Epithelial cell of esophagus (primary cell): ENCODE results near the gene MSRB3.
A peak's percentile ranks its signal among the peaks of the same experiment; 100 is the strongest.

Experiments
- DNase-seq: peaks from one replicate; pipeline ENCODE4 v3.0.0; 2010; ENCODE audit warnings: low read depth
- H3K4me3 ChIP-seq: 2 replicates; pipeline ENCODE4 v1.5.1; 2011; ENCODE audit warnings: mild to moderate bottlenecking, low read length, control low read depth
- CTCF ChIP-seq: IDR thresholded peaks from 2 replicates; pipeline ENCODE4 v1.5.1; 2011; ENCODE audit warnings: low read depth, mild to moderate bottlenecking, low read length, control low read depth, inconsistent platforms; ENCODE audit not compliant: insufficient read depth; ENCODE audit errors: missing control alignments

Gene MSRB3

GRCh38 chr12:65459545-65459944 lies 181.1 kb downstream of the MSRB3 start:
- no peak for DNase-seq
- no peak for TF ChIP-seq CTCF

GRCh38 chr12:65460063-65460462 lies 181.6 kb downstream of the MSRB3 start:
- no peak overlapping the region for H3K4me3 ChIP-seq
- TF ChIP-seq CTCF, result no peak
- DNase-seq, result no peak

More at GRCh38 chr12:65459545-65459944, 181.1 kb downstream of the MSRB3 start:
- no peak overlapping the region for H3K4me3 ChIP-seq

- no peak overlapping the region for H3K4me3 ChIP-seq
- no peak for TF ChIP-seq CTCF
- no peak for DNase-seq
These were observed 182.5 kb downstream of the MSRB3 start for GRCh38 chr12:65461017-65461416.

- no peak for DNase-seq
- TF ChIP-seq CTCF, result no peak
- no peak overlapping the region for H3K4me3 ChIP-seq
These were observed 184.0 kb downstream of the MSRB3 start for GRCh38 chr12:65462484-65462883.

GRCh38 chr12:65463082-65463481 lies 184.6 kb downstream of the MSRB3 start:
- DNase-seq, result no peak
- H3K4me3 ChIP-seq, result no peak overlapping the region
- TF ChIP-seq CTCF, result no peak

GRCh38 chr12:65463611-65464010 lies 185.1 kb downstream of the MSRB3 start:
- H3K4me3 ChIP-seq, result no peak overlapping the region
- TF ChIP-seq CTCF, result no peak
- DNase-seq, result no peak

- peak; percentile 44 for DNase-seq
- H3K4me3 ChIP-seq, result no peak overlapping the region
- TF ChIP-seq CTCF, result no peak
These were observed 186.4 kb downstream of the MSRB3 start for GRCh38 chr12:65464930-65465329.
